ENCODE results near the gene DNAJB11.
"Not testable (repeated sequence)": the region's sequence is repeated elsewhere in the genome, so short reads cannot be mapped to it uniquely, and the experiment has no call there.

The DNAJB11 gene

GRCh38 chr3:186586245-186586644 is 15.7 kb downstream of the DNAJB11 start:
- not testable (repeated sequence) for H3K9ac ChIP-seq (ENCODE audit: low read depth, low read length); H3K27ac ChIP-seq (ENCODE audit: low read depth, low read length); H3K27me3 ChIP-seq (ENCODE audit: control insufficient read depth, insufficient read depth, low read length); H3K4me1 ChIP-seq (ENCODE audit: control insufficient read depth, insufficient read depth, low read length); H3K9me3 ChIP-seq (ENCODE audit: control insufficient read depth, insufficient read depth, low read length); H3K4me3 ChIP-seq (ENCODE audit: low read depth, low read length)
- peaks cover 50% of the 10 kb centered on the region for H3K36me3 ChIP-seq (ENCODE audit: control insufficient read depth, insufficient read depth, low read length)

GRCh38 chr3:186587183-186587582 is 16.7 kb downstream of the DNAJB11 start:
- Histone ChIP-seq H3K36me3 (ENCODE audit: control insufficient read depth, insufficient read depth, low read length) (peaks cover 41% of the 10 kb centered on the region), H3K27me3 (ENCODE audit: control insufficient read depth, insufficient read depth, low read length) (no peaks in the 10 kb centered on the region), H3K27ac (ENCODE audit: low read depth, low read length) (no peak overlapping the region), H3K4me3 (ENCODE audit: low read depth, low read length) (no peak overlapping the region), H3K4me1 (ENCODE audit: control insufficient read depth, insufficient read depth, low read length) (peaks cover 5% of the 10 kb centered on the region; the same call in 1 of the 2 replicates), H3K9me3 (ENCODE audit: control insufficient read depth, insufficient read depth, low read length) (no peaks in the 10 kb centered on the region), H3K9ac (ENCODE audit: low read depth, low read length) (no peak overlapping the region)

- H3K9me3 ChIP-seq (ENCODE audit: control insufficient read depth, insufficient read depth, low read length) = no peaks in the 10 kb centered on the region
- H3K4me1 ChIP-seq (ENCODE audit: control insufficient read depth, insufficient read depth, low read length) = peaks cover under 1% of the 10 kb centered on the region; the same call in 1 of the 2 replicates
- H3K36me3 ChIP-seq (ENCODE audit: control insufficient read depth, insufficient read depth, low read length) = peaks cover 26% of the 10 kb centered on the region
- H3K27me3 ChIP-seq (ENCODE audit: control insufficient read depth, insufficient read depth, low read length) = no peaks in the 10 kb centered on the region
- H3K9ac ChIP-seq (ENCODE audit: low read depth, low read length) = no peak overlapping the region
- peak overlapping the region; percentile 7 for H3K27ac ChIP-seq (ENCODE audit: low read depth, low read length)
- H3K4me3 ChIP-seq (ENCODE audit: low read depth, low read length) = no peak overlapping the region
These were observed 18.1 kb downstream of the DNAJB11 start for GRCh38 chr3:186588632-186589031.

- H3K27ac ChIP-seq (ENCODE audit: low read depth, low read length) = no peak overlapping the region
These were observed 18.6 kb downstream of the DNAJB11 start for GRCh38 chr3:186589121-186589520.

GRCh38 chr3:186589856-186590579 is 19.5 kb downstream of the DNAJB11 start:
- Histone ChIP-seq H3K9me3 (ENCODE audit: control insufficient read depth, insufficient read depth, low read length) (no peaks in the 10 kb centered on the region), H3K27ac (ENCODE audit: low read depth, low read length) (no peak overlapping the region)

More at GRCh38 chr3:186589121-186589520, 18.6 kb downstream of the DNAJB11 start:
- Histone ChIP-seq H3K36me3 (ENCODE audit: control insufficient read depth, insufficient read depth, low read length) (peaks cover 21% of the 10 kb centered on the region), H3K4me1 (ENCODE audit: control insufficient read depth, insufficient read depth, low read length) (no peaks in the 10 kb centered on the region), H3K27me3 (ENCODE audit: control insufficient read depth, insufficient read depth, low read length) (no peaks in the 10 kb centered on the region), H3K4me3 (ENCODE audit: low read depth, low read length) (no peak overlapping the region), H3K9ac (ENCODE audit: low read depth, low read length) (no peak overlapping the region), H3K9me3 (ENCODE audit: control insufficient read depth, insufficient read depth, low read length) (no peaks in the 10 kb centered on the region)

GRCh38 chr3:186590580-186591295 is 20.2 kb downstream of the DNAJB11 start:
- H3K27ac ChIP-seq (ENCODE audit: low read depth, low read length) = no peak overlapping the region
- H3K4me3 ChIP-seq (ENCODE audit: low read depth, low read length) = no peak overlapping the region
- no peaks in the 10 kb centered on the region for H3K4me1 ChIP-seq (ENCODE audit: control insufficient read depth, insufficient read depth, low read length)
- H3K36me3 ChIP-seq (ENCODE audit: control insufficient read depth, insufficient read depth, low read length) = peaks cover 5% of the 10 kb centered on the region
- no peak overlapping the region for H3K9ac ChIP-seq (ENCODE audit: low read depth, low read length)
- no peaks in the 10 kb centered on the region for H3K27me3 ChIP-seq (ENCODE audit: control insufficient read depth, insufficient read depth, low read length)
- no peaks in the 10 kb centered on the region for H3K9me3 ChIP-seq (ENCODE audit: control insufficient read depth, insufficient read depth, low read length)

More at GRCh38 chr3:186589856-186590579, 19.5 kb downstream of the DNAJB11 start:
- H3K9ac ChIP-seq (ENCODE audit: low read depth, low read length) = no peak overlapping the region
- no peak overlapping the region for H3K4me3 ChIP-seq (ENCODE audit: low read depth, low read length)
- H3K27me3 ChIP-seq (ENCODE audit: control insufficient read depth, insufficient read depth, low read length) = no peaks in the 10 kb centered on the region
- H3K36me3 ChIP-seq (ENCODE audit: control insufficient read depth, insufficient read depth, low read length) = peaks cover 12% of the 10 kb centered on the region
- no peaks in the 10 kb centered on the region for H3K4me1 ChIP-seq (ENCODE audit: control insufficient read depth, insufficient read depth, low read length)

- no peak overlapping the region for H3K4me3 ChIP-seq (ENCODE audit: low read depth, low read length)
- H3K36me3 ChIP-seq (ENCODE audit: control insufficient read depth, insufficient read depth, low read length) = no peaks in the 10 kb centered on the region
- peaks cover 4% of the 10 kb centered on the region for H3K4me1 ChIP-seq (ENCODE audit: control insufficient read depth, insufficient read depth, low read length)
- H3K27me3 ChIP-seq (ENCODE audit: control insufficient read depth, insufficient read depth, low read length) = no peaks in the 10 kb centered on the region
- no peaks in the 10 kb centered on the region for H3K9me3 ChIP-seq (ENCODE audit: control insufficient read depth, insufficient read depth, low read length)
- H3K27ac ChIP-seq (ENCODE audit: low read depth, low read length) = no peak overlapping the region
- H3K9ac ChIP-seq (ENCODE audit: low read depth, low read length) = no peak overlapping the region
These were observed 22.2 kb downstream of the DNAJB11 start for GRCh38 chr3:186592682-186593081.

GRCh38 chr3:186593862-186594261 is 23.3 kb downstream of the DNAJB11 start:
- Histone ChIP-seq H3K4me1 (ENCODE audit: control insufficient read depth, insufficient read depth, low read length) (peaks cover 4% of the 10 kb centered on the region), H3K27ac (ENCODE audit: low read depth, low read length) (no peak overlapping the region)

GRCh38 chr3:186594591-186595113 is 24.1 kb downstream of the DNAJB11 start:
- Histone ChIP-seq H3K4me3 (ENCODE audit: low read depth, low read length) (no peak overlapping the region), H3K9me3 (ENCODE audit: control insufficient read depth, insufficient read depth, low read length) (no peaks in the 10 kb centered on the region), H3K27ac (ENCODE audit: low read depth, low read length) (no peak overlapping the region), H3K9ac (ENCODE audit: low read depth, low read length) (no peak overlapping the region), H3K27me3 (ENCODE audit: control insufficient read depth, insufficient read depth, low read length) (no peaks in the 10 kb centered on the region), H3K36me3 (ENCODE audit: control insufficient read depth, insufficient read depth, low read length) (no peaks in the 10 kb centered on the region), H3K4me1 (ENCODE audit: control insufficient read depth, insufficient read depth, low read length) (peaks cover 4% of the 10 kb centered on the region)

More at GRCh38 chr3:186593862-186594261, 23.3 kb downstream of the DNAJB11 start:
- Histone ChIP-seq H3K4me3 (ENCODE audit: low read depth, low read length) (no peak overlapping the region), H3K9me3 (ENCODE audit: control insufficient read depth, insufficient read depth, low read length) (no peaks in the 10 kb centered on the region), H3K36me3 (ENCODE audit: control insufficient read depth, insufficient read depth, low read length) (no peaks in the 10 kb centered on the region), H3K27me3 (ENCODE audit: control insufficient read depth, insufficient read depth, low read length) (no peaks in the 10 kb centered on the region), H3K9ac (ENCODE audit: low read depth, low read length) (no peak overlapping the region)

- no peaks in the 10 kb centered on the region for H3K9me3 ChIP-seq (ENCODE audit: control insufficient read depth, insufficient read depth, low read length)
- no peaks in the 10 kb centered on the region for H3K36me3 ChIP-seq (ENCODE audit: control insufficient read depth, insufficient read depth, low read length)
- no peak overlapping the region for H3K4me3 ChIP-seq (ENCODE audit: low read depth, low read length)
- H3K27ac ChIP-seq (ENCODE audit: low read depth, low read length) = no peak overlapping the region
- no peak overlapping the region for H3K9ac ChIP-seq (ENCODE audit: low read depth, low read length)
- H3K4me1 ChIP-seq (ENCODE audit: control insufficient read depth, insufficient read depth, low read length) = peaks cover 4% of the 10 kb centered on the region
- no peaks in the 10 kb centered on the region for H3K27me3 ChIP-seq (ENCODE audit: control insufficient read depth, insufficient read depth, low read length)
These were observed 26.2 kb downstream of the DNAJB11 start for GRCh38 chr3:186596568-186597287.
